ENCODE measurements around the gene NIN.

Gene NIN, protein sequence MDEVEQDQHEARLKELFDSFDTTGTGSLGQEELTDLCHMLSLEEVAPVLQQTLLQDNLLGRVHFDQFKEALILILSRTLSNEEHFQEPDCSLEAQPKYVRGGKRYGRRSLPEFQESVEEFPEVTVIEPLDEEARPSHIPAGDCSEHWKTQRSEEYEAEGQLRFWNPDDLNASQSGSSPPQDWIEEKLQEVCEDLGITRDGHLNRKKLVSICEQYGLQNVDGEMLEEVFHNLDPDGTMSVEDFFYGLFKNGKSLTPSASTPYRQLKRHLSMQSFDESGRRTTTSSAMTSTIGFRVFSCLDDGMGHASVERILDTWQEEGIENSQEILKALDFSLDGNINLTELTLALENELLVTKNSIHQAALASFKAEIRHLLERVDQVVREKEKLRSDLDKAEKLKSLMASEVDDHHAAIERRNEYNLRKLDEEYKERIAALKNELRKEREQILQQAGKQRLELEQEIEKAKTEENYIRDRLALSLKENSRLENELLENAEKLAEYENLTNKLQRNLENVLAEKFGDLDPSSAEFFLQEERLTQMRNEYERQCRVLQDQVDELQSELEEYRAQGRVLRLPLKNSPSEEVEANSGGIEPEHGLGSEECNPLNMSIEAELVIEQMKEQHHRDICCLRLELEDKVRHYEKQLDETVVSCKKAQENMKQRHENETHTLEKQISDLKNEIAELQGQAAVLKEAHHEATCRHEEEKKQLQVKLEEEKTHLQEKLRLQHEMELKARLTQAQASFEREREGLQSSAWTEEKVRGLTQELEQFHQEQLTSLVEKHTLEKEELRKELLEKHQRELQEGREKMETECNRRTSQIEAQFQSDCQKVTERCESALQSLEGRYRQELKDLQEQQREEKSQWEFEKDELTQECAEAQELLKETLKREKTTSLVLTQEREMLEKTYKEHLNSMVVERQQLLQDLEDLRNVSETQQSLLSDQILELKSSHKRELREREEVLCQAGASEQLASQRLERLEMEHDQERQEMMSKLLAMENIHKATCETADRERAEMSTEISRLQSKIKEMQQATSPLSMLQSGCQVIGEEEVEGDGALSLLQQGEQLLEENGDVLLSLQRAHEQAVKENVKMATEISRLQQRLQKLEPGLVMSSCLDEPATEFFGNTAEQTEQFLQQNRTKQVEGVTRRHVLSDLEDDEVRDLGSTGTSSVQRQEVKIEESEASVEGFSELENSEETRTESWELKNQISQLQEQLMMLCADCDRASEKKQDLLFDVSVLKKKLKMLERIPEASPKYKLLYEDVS (N-terminal part only)

GRCh38 chr14:50830932-50831725 is at the start of gene NIN:
NIN (minus strand) TSS chr14:50831162; CDS start chr14:50822056, 9,106 bp downstream.
- peak within 1 kb of the TSS; percentile 79 for H3K4me3 ChIP-seq (ENCODE audit: low read length)
- peaks cover 40% of the 10 kb centered on the region for H3K4me1 ChIP-seq (ENCODE audit: insufficient read depth, low read length)
- peak within 1 kb of the TSS; percentile 70 for H2AFZ ChIP-seq (ENCODE audit: low read depth, low read length)
- H3K9me3 ChIP-seq (ENCODE audit: low read length) = no peaks in the 10 kb centered on the region
- no peaks in the 10 kb centered on the region for H3K36me3 ChIP-seq (ENCODE audit: insufficient read depth, low read length)
- no peaks in the 10 kb centered on the region for H3K27me3 ChIP-seq (ENCODE audit: insufficient read depth, low read length)

GRCh38 chr14:50875359-50876070 is 44.6 kb upstream of the NIN start:
- Histone ChIP-seq H2AFZ (ENCODE audit: low read depth, low read length) (no peak overlapping the region), H3K4me3 (ENCODE audit: low read length) (no peak overlapping the region), H3K9me3 (ENCODE audit: low read length) (no peaks in the 10 kb centered on the region), H3K27me3 (ENCODE audit: insufficient read depth, low read length) (peaks cover 40% of the 10 kb centered on the region), H3K4me1 (ENCODE audit: insufficient read depth, low read length) (peaks cover 8% of the 10 kb centered on the region), H3K36me3 (ENCODE audit: insufficient read depth, low read length) (no peaks in the 10 kb centered on the region)

- peaks cover 40% of the 10 kb centered on the region for H3K27me3 ChIP-seq (ENCODE audit: insufficient read depth, low read length)
Measured at GRCh38 chr14:50874757-50875156, 43.8 kb upstream of the NIN start.

DNA sequence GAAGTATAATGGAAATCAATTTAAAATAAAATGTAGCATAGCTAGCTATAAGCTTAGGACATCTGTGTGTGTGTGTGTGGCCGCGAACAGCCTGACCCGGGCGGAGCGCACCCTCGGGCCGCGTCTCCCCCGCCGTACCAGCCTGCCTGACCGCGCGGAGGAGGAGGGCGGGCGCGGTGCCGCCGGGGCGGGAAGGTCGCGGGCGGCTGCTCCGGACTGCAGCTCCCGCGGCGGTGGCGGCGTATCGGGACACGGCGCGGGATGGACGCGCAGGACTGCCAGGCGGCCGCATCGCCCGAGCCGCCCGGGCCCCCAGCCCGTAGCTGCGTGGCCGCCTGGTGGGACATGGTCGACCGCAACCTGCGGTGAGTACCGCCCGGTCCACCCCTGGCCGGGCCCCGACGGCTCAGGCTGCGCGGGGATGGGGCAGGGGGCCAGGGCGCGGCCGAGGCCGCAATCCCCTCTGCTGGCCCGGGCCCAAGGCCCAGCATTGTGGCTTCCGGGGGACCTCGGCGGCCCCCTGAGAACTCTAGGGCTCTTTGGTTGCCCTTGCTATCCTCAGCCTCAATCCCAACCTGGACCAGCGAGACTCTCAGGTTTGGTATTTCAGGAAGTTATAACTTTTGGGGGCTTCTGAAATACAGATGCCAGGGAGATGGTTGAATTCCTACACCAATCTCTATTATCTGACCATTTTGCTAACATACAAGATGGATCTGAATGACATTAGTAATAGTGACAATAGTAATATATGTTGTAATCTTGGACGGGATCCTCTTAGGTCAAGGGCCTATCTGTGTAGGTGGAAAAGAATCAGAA is 41.2 kb upstream of the NIN start, which contains the start of gene ABHD12B:
Gene ABHD12B, plus strand, starts transcription at position 140 of the 819 bp plus-strand sequence. Its CDS starts 122 bp downstream, at position 262.
- Histone ChIP-seq H3K36me3 (ENCODE audit: insufficient read depth, low read length) (no peaks in the 10 kb centered on the region), H3K4me3 (ENCODE audit: low read length) (no peak within 1 kb of the TSS), H2AFZ (ENCODE audit: low read depth, low read length) (no peak within 1 kb of the TSS), H3K4me1 (ENCODE audit: insufficient read depth, low read length) (peaks cover 8% of the 10 kb centered on the region), H3K9me3 (ENCODE audit: low read length) (no peaks in the 10 kb centered on the region), H3K27me3 (ENCODE audit: insufficient read depth, low read length) (peaks cover 35% of the 10 kb centered on the region)

More at GRCh38 chr14:50874757-50875156, 43.8 kb upstream of the NIN start:
- H2AFZ ChIP-seq (ENCODE audit: low read depth, low read length) = no peak overlapping the region
- H3K4me1 ChIP-seq (ENCODE audit: insufficient read depth, low read length) = peaks cover 8% of the 10 kb centered on the region
- no peaks in the 10 kb centered on the region for H3K36me3 ChIP-seq (ENCODE audit: insufficient read depth, low read length)
- no peak overlapping the region for H3K4me3 ChIP-seq (ENCODE audit: low read length)
- H3K9me3 ChIP-seq (ENCODE audit: low read length) = no peaks in the 10 kb centered on the region

DNA sequence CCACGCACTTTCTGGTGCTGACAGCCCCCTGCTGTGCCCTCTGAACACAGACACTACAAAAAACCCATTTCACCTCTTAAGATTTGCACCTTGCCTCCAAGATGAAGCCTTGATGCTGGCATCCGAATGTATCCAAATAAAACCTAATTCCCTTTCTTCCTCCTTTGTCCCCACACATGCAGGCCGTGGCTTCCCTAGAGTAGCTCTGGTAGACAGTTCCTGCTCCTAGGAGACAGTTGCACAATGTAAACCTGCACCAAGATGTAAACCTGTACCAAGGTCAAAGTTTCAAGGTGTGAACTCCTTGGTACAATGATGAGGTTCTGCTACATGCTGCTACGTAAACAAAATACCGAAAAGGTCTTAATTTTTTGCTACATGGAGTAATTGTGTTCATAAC is 40.3 kb upstream of the NIN start:
- Histone ChIP-seq H3K27me3 (ENCODE audit: insufficient read depth, low read length) (peaks cover 31% of the 10 kb centered on the region), H3K4me3 (ENCODE audit: low read length) (no peak overlapping the region)

DNA sequence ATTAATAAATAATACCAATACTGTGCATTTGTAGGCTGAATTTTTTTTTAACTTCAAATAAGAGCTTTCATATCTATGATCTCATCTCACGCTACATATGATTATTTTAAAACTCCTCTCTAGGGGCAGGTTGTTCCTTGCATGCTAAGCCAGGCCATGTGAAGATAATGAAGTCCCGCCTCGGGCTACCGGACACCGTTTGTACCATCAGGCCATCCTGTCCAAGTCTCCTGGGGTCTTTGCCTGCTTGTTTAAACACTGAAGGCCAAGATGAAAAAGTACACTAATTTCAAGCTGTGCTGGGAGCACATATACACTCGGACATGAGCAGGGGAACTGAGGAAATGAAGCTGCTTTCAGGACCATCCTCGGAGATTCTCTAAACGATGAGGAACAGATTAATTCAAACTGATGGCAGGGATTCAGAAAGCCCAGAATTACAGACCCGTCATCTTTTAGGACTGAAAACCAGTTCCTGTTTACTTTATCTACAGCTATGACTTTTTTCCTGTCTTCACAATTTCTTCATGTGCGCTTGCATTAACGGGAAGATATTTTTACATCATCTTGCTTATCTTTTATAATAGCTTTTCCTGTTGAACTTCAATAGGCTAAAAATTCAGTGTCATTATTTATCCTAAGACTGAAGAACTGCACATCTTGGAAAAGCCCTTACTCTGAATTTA is 34.6 kb upstream of the NIN start:
- Histone ChIP-seq H2AFZ (ENCODE audit: low read depth, low read length) (no peak overlapping the region), H3K27me3 (ENCODE audit: insufficient read depth, low read length) (peaks cover 2% of the 10 kb centered on the region), H3K4me1 (ENCODE audit: insufficient read depth, low read length) (peaks cover 26% of the 10 kb centered on the region), H3K36me3 (ENCODE audit: insufficient read depth, low read length) (no peaks in the 10 kb centered on the region), H3K9me3 (ENCODE audit: low read length) (no peaks in the 10 kb centered on the region), H3K4me3 (ENCODE audit: low read length) (no peak overlapping the region)

More for the DNA sequence above, 40.3 kb upstream of the NIN start:
- Histone ChIP-seq H2AFZ (ENCODE audit: low read depth, low read length) (no peak overlapping the region), H3K4me1 (ENCODE audit: insufficient read depth, low read length) (peaks cover 8% of the 10 kb centered on the region), H3K9me3 (ENCODE audit: low read length) (no peaks in the 10 kb centered on the region), H3K36me3 (ENCODE audit: insufficient read depth, low read length) (no peaks in the 10 kb centered on the region)

GRCh38 chr14:50864946-50865345 is 34.0 kb upstream of the NIN start:
- Histone ChIP-seq H2AFZ (ENCODE audit: low read depth, low read length) (no peak overlapping the region), H3K27me3 (ENCODE audit: insufficient read depth, low read length) (peaks cover 2% of the 10 kb centered on the region), H3K36me3 (ENCODE audit: insufficient read depth, low read length) (no peaks in the 10 kb centered on the region), H3K9me3 (ENCODE audit: low read length) (no peaks in the 10 kb centered on the region), H3K4me3 (ENCODE audit: low read length) (no peak overlapping the region), H3K4me1 (ENCODE audit: insufficient read depth, low read length) (peaks cover 30% of the 10 kb centered on the region)

- Histone ChIP-seq H2AFZ (ENCODE audit: low read depth, low read length) (no peak overlapping the region), H3K27me3 (ENCODE audit: insufficient read depth, low read length) (peaks cover 2% of the 10 kb centered on the region), H3K36me3 (ENCODE audit: insufficient read depth, low read length) (no peaks in the 10 kb centered on the region), H3K4me3 (ENCODE audit: low read length) (no peak overlapping the region), H3K9me3 (ENCODE audit: low read length) (no peaks in the 10 kb centered on the region), H3K4me1 (ENCODE audit: insufficient read depth, low read length) (peaks cover 37% of the 10 kb centered on the region)
Measured at GRCh38 chr14:50864237-50864636, 33.3 kb upstream of the NIN start.

GRCh38 chr14:50862036-50862570 is 31.1 kb upstream of the NIN start:
- Histone ChIP-seq H3K9me3 (ENCODE audit: low read length) (no peaks in the 10 kb centered on the region), H2AFZ (ENCODE audit: low read depth, low read length) (peak overlapping the region; percentile 37), H3K36me3 (ENCODE audit: insufficient read depth, low read length) (no peaks in the 10 kb centered on the region), H3K4me1 (ENCODE audit: insufficient read depth, low read length) (peaks cover 41% of the 10 kb centered on the region), H3K27me3 (ENCODE audit: insufficient read depth, low read length) (peaks cover 2% of the 10 kb centered on the region), H3K4me3 (ENCODE audit: low read length) (no peak overlapping the region)

DNA sequence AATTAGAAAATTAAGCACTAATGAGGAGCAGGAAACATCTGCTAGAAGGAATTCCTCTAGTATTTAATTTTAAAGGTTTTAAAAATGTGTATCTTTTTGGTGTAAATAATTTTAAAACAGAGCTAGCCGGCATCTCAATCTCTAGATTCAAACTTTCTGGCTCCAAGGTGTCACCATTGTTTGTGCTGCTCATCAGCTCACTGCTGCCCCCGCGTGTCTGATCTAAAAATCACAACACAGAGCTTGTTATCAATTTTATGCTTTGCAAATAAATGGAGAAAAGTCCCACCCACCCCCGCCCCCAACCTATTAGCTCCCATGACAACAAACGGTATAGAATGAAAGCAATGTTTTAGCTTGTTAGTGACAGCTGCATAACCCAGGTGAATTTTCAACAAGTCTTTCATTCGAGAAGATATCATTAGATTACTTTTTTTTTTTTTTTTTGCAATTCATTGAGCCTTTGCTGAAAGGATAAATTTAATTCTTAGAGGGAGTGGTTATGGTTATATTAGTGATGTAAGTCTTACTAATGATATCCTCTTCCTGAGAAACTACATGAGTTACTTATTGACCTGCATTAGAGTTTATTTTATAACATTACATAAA is 29.6 kb upstream of the NIN start:
- Histone ChIP-seq H3K4me1 (ENCODE audit: insufficient read depth, low read length) (peaks cover 41% of the 10 kb centered on the region), H3K36me3 (ENCODE audit: insufficient read depth, low read length) (no peaks in the 10 kb centered on the region), H3K9me3 (ENCODE audit: low read length) (no peaks in the 10 kb centered on the region), H3K4me3 (ENCODE audit: low read length) (peak overlapping the region; percentile 41), H2AFZ (ENCODE audit: low read depth, low read length) (peak overlapping the region; percentile 97), H3K27me3 (ENCODE audit: insufficient read depth, low read length) (no peaks in the 10 kb centered on the region)

Measured in neuron (in vitro differentiated cells).